NCI-H1092 treated with DMSO at 0.1 percent for 48 hours (cell line): ENCODE measurements around the gene DNAJC13.

Experiments used
- DNase-seq: peaks from one replicate; lab custom pipeline; 2025; lab: John Stamatoyannopoulos, UW

Gene DNAJC13

DNA sequence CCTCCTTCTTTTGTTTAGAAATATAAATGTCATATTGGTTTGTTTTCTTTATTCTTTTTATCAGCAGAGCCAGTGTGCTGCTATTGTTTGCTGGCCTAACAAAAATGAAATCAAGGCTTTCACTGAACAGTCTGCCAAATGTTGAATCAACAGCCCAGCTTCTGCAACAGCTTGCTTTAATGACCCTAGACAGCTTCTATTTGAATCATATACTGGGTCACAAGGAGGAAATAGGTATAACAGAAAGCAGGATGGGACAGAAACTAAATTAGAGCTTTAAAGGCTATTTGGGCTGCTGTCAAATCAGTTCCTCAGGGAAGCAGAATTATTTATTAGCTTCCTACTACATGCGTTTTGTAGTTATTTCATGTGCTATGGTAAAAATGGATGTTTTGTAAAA, 12.1 kb upstream of the DNAJC13 start:
- peak; percentile 64 for DNase-seq

DNA sequence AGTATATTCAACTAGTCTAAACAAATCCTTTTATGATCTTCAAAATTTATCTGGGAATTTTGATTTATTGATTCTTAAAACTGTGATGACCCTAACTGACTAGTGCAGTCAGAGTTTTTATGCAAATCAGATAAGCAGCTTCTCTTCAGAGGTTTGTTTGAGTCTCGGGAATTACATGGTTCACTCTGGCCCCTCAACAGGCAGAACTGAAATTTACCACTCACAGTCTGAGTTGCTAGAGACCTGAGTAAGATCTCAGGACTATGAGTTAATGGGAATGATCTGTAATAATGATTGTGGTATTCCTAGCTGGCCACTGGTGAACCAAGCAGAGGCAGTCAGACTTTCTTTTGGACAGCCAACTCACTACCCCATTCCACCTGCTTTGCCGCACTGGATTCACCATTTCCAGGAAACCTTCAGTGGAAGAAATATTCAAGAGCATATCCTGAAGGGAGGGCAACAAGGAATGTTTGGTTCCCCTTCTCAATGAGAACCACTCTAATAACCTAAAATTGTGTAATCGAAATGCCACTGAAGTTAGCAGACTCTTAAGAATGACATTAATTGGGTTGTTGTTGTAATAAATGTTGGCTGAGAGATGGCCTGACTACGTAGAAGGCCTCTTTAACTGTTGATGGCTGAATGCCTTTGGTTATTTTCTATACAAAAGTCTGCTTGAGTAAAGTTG, 11.5 kb upstream of the DNAJC13 start:
- DNase-seq, result no peak

DNA sequence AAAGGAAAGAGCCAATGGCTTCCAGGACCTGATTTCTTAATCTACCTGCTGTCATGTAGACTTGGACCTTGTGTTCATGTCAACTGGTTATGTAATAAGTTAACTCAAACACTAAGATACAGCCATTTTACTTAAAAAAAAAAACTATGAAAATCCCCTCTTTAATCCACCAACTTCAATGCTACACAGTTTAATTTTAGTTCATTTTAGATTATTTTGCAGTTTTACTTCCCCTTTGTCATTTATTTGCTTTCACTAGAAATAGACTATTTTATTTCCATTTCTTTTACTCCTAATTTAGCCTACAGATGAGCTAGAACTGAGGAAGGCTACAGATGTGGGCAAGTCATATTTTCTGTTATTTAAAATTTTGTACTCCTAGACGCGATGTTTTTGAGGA, 10.7 kb upstream of the DNAJC13 start:
- no peak for DNase-seq

DNA sequence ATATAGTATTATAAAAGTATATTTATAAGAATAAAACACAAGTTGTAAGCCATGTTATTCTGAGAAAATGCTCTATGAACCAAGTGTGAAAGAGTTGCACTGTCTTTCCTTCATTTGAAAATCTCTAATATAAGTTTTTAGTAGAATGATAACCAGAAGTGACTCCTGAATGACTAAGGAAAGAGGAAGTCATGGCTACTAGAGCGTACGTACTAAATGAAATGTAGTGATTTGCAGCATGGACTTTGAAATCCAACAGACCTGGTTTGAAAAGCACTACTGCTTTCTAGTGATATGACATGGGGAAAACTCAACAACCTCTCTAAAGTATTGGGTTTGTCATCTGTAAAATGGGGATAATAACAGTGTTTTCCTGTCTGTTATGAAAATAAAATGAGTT, 10.3 kb upstream of the DNAJC13 start:
- DNase-seq, result no peak

DNA sequence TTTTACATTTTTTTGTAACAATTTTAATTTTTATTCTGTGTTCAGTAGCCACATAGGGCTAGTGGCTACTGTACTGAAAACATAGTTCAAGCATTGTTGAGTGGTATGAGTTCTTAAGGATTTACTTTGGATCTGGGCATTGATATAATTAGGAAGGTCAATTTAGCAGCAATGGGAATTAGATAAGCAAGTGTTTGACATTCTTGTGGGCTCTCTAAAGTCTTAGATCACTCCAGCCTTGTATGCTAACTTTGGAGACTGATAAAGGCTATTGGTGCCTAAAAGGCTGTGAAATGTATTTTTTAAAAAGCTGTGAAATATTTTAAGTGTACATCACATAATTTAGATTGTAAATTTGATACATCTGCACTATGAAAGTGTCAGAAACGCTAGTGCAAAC, 2.5 kb upstream of the DNAJC13 start:
- no peak for DNase-seq

DNA sequence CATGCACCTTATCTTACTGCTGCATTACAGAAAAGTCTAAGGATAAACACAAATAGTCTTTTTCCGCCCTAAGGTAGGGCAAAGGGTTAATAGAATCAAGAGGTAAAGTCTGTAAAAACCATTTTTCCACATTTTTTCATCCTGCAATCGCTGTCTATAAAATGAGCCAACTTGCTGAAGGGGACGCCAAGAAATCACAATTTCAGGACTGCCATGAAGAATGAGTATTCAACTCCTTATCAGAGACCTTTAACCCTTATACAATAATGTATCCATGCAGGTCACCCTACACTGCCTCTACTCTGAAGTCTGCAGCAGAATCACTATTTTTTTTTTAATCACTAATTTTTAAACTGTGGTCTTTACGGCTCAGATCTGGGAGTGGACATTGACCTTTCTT, 1.1 kb upstream of the DNAJC13 start:
- DNase-seq, result no peak

DNA sequence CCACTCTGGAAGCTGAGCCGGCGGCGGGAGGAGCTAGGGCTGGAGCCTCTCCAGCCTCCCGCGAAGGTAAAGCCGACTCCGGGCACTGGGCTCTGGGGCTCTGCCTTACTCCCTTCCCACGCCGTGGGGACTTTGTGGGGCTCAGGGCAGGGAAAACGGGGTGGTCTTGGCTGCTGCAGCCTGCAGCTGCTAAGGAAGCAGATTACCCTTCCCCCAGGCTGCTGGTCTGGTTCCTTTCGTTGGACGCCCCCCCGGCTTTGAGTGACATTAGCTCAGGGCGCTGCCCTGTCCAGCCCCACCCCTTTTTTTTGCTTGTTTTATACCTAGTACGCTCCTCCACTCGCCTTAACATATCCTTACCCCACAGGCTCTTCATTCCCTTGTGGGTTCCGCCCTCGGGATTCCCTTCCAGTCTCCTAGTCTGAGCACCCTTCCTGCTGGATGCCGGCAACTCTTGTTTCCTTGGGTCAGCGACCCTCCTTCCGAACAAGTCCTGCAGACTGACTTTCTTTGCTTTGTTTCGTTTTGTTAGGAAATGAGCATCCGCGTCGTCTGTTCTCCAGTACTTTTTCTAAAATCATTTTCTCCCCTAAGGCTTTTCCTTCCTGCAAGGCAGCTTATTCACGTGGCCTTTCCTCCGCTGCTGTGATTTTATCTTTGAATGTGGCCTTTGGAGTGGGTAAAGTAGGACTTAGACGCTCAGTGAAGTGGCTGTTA, 551 bp downstream of the DNAJC13 start:
- DNase-seq, result peak; percentile 41

DNA sequence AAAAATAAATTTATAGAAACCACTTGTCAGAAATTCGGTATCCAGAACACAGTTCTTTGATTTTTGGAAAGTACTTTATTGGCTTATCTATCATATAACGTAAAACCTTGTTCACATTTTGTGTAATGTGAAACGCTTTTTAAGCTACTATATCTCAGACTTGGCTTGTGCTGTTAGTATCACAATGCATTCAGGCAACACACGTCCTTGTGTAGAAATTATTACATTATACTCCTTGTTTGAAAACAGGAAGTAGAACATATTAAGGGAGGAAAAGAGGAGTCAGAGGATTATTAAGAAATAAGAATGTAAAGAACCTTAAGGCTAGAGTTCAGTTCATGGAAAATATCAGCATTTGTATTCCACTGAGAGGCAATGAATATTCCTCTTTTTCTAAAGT, 1.6 kb downstream of the DNAJC13 start:
- DNase-seq, result no peak

DNA sequence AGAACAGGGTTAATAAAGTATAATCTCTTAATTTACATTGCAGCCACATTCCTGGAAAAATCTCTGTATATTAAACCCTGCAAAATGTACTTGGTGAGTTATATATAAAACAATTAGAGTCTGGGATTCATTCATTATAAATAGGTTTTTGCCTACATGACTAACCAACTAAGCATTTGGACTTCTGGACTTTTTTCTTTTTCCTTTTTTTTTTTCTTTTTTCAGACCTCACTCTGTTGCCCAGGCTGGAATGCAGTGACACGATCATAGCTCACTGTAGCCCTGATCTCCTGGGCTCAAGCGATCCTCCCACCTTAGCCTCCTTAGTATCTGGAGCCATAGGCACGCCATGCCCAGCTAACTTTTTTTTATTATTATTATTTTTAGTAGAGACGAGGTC, 4.5 kb downstream of the DNAJC13 start:
- no peak for DNase-seq

DNA sequence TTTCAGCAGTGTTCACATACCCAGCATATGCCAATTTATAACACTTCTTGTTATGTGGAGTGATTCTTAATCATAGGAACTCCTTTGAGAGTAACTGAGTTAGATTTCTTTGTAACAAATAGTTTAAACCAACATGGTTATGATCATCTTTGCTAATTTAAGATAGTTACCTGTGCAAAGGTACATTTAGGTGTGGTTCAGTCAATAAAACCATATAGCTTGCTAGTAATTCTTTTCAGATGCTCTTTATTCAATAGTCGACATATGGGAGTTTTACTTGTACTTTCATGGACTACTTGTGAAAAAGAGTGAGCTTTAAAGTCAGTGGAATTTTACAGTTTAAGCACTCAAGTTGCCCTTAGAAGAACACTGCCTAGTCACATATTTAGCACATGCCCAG, 5.2 kb downstream of the DNAJC13 start:
- DNase-seq, result no peak

DNA sequence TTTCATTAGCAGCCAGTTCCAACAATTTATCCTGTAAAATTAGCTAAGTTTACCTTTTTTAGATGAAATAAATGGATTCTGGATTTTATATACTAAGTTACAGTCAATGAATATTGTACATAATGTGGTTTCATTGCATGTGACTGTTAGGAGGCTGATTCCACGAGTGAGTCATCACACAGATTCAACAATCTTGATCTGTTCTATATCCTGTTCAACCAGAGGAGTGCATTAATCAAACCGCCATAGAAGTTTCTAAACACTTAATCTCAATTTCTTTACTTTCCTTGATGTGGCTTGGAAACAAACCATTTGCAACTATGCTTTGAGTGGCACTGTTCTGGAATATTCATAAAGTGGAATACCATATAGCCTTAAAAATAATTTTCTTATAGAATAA, 15.3 kb downstream of the DNAJC13 start:
- no peak for DNase-seq

DNA sequence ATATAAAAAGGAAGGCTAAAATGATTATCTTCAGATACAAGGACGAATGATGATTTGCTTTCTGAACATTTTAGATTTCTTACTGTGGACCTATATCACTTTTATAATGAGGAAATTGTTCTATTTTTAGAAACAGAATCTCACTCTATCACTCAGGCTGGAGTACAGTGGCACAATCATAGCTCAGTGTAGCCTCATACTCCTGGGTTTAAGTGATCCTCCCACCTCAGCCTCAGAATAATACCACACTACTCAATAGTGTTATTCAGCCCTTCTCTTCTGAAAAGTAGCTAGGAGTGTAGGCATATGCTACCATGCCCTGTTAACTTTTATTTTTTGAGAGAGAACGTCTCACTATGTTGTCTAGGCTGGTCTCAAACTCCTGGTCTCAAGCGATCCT, 15.8 kb downstream of the DNAJC13 start:
- DNase-seq, result no peak

DNA sequence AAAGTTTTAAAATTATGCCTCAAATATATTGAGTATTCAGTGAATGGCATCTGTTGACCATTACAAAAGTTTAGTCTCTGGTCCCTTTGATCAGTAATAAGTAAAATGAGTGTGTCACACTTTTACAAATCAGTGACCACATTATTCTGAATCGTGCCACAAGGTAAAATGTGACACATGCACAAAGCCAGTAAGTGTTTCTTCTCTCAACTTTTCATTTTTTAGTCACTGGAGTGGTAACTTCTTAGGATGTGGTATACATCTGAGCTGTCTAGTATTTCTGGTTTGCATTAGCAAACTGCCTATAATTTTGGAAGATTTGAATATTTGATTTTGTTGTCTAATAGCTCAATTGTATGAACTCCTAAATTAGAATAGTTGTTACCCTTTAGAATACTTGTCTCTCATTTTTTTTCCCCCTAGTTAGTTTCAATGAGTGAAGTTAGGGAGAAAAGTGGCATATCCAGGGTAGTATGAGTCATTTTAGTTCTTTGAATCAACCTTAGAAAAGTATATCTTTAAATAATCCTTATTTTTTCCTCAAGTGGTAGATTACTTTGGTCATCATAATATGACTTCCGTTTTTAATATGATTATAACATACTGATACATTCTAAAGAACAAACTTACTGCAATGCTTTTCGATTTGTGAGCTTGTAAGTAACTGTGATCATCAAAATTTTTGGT, 18.1 kb downstream of the DNAJC13 start:
- DNase-seq, result no peak

DNA sequence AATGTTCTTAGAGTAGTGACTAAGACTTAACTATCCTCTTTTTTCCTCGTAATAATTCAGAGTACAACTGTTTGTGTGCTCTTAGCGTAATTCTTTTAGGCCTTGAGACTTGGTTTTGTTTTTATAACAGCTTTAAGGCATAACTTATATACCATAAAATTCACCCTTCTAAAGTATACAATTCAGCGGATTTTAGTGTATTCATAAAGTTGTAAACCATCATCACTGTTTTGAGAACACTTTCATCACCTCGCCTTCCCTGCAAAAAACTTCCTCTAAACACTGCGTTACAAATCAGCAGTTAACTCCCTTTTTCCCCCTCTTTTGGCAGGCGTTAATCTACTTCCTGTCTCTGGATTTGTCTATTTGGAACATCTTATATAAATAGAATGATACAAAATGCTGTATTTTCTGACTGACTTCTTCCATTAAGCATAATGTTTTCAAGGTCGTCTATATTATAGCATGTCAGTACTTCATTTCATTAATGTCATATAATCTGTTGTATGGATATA, 18.7 kb downstream of the DNAJC13 start:
- DNase-seq, result no peak

DNA sequence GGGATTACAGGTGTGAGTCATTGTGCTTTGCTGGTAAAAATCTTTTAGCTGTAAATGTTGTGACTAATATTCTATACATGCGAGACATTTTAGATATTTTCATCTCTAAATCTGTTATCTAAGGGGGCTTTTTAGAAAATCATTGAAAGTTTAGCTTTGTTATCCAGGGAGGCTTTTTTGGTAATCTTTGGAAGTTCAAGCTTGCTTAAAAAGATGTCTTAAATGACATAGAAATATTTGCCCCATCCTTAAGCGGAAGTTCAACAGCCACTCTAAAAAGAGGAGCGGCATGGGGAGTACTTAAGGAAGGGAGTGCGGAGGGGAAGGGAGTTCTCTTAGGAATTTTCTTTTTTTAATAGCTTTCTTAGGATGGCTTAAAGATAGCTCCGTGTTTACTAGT, 26.1 kb downstream of the DNAJC13 start:
- DNase-seq, result no peak

DNA sequence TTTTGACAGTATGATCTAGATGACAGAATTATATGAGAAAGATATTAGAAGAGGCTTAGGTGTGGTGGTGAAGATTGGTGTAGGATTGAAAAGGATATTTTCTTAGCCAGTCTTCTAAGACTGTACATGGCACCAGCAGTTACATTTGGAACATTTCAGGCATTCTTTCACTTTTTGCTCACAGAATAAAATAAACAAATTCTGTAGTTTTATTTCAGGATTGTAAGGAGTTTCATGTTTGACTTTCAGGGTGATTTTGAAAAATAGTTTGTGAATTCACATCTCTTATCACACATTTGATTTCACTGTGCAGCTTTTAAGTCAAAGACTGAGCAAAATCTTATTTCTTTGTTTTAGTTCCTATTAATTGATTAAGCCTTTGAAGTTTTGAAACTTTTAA, 27.1 kb downstream of the DNAJC13 start:
- DNase-seq, result no peak

DNA sequence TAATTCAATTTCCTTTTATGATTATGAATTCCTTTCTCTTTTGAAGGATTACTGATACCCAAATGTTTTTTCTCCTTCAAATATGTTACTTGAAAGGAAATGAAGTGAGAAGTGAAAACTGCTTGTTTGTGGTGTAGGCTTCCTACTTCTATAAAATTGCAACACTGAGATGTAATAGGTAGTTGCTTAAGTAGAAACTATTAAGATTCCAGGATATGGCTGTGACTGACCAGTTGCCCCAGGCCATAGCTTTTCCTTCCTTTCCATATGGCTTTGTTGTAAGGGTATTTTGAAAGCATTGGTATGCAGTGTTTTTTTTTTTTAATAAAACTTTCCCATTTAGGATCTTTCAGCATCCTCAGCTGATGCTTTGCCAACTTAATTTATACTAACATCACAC, 28.5 kb downstream of the DNAJC13 start:
- DNase-seq, result no peak

DNA sequence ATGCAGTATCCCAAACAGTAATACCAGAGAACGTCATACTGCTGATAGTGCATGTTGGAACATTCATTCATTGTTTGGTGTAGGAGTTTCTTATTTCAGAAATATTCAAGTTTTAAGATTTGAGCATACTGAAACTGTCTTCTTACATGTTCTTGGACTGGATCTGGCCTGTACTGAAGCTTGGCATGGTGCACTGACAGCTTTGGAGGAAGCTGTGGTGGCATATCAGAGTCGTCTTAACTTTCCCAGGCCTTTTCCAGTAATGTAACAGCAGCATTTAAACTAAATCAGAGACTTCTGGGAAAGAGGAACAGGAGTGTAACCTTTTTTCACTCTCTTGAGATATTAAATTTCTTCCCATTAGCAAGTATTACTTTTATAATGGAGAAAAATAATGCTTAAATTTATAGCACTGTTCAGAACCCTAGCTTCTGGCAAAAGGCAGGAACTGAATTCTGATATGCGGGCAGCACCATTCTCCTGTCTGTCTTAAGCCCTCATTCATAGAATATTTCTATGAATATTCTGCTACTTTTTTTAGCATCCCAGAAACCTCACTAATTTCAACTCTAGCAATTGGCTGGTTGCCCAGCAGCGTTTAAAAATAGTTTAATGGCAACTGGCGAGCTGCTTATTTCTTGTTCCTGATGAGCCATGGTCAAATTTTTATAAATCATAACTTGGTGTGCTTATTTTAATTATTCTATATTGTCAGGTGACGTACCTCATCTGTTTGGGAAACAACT, 31.1 kb downstream of the DNAJC13 start:
- no peak for DNase-seq

DNA sequence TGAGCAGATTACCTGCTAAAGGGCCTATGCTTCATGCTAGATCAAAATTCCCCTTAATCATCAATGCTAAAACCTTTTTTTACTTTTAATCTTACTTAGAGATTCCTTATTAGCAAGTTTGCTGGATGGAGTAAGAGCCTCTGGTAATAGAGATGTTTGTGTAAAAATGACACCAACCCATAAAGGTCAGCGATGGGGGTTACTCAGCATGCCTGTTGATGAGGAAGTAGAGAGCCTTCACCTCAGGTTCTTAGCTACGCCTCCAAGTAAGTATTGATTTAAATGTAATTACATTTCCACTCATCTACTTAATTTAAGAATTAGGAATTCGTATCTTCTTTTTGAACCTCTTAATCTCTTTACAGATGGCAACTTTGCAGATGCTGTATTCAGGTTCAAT, 38.8 kb downstream of the DNAJC13 start:
- DNase-seq, result no peak

DNA sequence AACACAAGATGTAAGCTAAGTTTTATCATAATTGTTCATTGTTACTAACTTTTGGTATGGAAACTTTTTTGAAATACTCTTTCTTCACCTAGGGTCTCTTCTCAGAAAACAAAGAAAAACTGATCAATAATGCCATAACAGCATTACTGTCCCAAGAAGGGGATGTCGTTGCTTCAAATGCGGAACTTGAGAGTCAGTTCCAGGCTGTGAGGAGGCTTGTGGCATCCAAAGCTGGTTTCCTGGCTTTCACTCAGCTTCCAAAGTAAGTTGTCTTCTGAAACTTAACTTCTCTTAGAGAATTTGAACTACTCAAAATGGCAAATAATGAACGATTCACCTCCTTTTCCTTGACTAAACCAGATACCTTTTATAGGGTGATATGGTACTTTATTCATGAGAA, 39.3 kb downstream of the DNAJC13 start:
- no peak for DNase-seq

DNA sequence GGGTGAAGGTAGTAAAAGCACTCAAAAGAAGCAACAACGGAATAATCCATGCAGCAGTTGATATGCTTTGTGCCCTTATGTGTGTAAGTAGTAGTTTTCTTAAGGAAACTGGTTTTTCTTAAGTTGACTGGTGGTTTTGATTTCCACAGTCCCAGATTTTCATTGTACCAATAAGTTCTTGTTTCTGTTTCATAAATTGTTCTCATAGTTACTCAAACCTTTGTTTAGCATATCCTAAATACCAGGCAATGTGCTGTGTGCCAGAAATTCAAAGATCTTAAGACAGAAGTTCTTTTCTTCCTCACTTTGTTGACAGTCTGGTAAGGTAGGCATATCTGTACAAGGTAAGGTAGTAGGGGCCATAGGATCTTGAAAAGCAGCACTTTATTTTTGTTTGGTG, 40.0 kb downstream of the DNAJC13 start:
- no peak for DNase-seq

DNA sequence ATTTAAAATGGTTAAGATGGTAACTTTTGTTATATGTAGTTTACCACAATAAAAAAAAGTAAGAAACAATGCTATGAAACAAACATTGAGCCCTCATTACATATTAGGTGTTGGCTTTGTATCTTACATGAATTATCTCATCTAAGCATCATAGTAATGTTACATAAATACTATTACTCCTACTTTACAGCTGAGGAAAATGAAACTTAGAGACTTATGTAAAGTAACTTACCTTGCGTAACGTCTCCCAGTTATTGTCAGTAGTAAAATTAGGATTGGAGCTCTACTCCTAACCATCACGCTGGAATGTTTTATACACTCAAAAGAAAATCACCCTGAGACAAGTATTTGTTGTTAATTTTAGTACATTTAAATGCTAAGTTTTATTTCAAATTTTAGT, 42.2 kb downstream of the DNAJC13 start:
- no peak for DNase-seq

DNA sequence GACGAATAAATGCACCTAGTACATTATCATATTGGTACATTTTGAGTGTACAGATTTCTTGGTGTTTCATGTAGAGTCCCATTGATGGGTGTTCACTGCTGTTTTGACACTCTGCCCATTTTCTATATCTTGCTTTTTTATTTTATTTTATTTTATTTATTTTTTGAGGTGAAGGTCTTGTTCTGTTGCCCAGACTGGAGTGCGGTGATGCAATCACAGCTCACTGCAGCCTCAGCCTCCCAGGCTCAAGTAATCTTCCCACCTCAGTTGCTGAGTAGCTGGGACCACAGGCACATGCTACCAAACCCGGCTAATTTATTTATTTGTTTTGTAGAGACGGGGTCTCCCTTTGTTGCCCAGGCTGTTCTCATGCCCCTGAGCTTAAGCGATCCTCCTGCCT, 44.2 kb downstream of the DNAJC13 start:
- DNase-seq, result no peak
